ENCODE measurements around the gene APOBEC4.
A peak's percentile ranks its signal among the peaks of the same experiment; 100 is the strongest.

Gene APOBEC4

DNA sequence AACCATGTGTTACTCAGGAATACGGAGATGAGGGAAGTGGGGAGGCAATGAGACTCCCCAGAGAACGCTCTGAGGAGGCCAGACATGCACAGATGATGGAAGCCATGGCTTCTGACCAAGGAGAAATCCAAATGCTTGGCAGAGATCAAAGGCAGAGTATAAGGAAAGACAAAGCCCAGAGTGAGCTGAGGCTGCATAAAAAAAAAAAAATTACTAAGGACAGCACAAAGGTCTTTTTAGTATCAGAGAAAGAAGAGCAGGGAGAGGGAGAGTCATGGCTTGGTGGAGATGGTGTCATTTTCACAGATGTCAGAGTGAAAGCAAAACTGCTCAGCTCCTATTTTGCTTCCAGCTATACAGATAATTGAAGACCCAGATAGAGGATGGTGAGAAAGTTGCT is 54.7 kb downstream of the APOBEC4 start:
- TF ChIP-seq, protein P1, sequence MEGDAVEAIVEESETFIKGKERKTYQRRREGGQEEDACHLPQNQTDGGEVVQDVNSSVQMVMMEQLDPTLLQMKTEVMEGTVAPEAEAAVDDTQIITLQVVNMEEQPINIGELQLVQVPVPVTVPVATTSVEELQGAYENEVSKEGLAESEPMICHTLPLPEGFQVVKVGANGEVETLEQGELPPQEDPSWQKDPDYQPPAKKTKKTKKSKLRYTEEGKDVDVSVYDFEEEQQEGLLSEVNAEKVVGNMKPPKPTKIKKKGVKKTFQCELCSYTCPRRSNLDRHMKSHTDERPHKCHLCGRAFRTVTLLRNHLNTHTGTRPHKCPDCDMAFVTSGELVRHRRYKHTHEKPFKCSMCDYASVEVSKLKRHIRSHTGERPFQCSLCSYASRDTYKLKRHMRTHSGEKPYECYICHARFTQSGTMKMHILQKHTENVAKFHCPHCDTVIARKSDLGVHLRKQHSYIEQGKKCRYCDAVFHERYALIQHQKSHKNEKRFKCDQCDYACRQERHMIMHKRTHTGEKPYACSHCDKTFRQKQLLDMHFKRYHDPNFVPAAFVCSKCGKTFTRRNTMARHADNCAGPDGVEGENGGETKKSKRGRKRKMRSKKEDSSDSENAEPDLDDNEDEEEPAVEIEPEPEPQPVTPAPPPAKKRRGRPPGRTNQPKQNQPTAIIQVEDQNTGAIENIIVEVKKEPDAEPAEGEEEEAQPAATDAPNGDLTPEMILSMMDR (IDR thresholded peaks at IDR 0.05; ENCODE audit: low read depth, low read length): no peak
- TF ChIP-seq EZH2phosphoT487 (IDR thresholded peaks at IDR 0.05; ENCODE audit: low read depth): no peak
- Histone ChIP-seq H3K27me3 (ENCODE audit: low read depth, low read length) (no peaks in the 10 kb centered on the region), H3K27ac (ENCODE audit: low read length) (peak overlapping the region; percentile 67), H2AFZ (ENCODE audit: low read depth, low read length) (peak overlapping the region; percentile 58), H3K4me2 (ENCODE audit: low read length) (peak overlapping the region; percentile 40), H3K79me2 (ENCODE audit: low read length) (no peaks in the 10 kb centered on the region), H3K36me3 (replicated peaks; ENCODE audit: low read depth, low read length) (peaks cover 7% of the 10 kb centered on the region), H3K4me1 (ENCODE audit: low read length) (peaks cover 86% of the 10 kb centered on the region), H3K9me3 (ENCODE audit: insufficient read depth, low read length) (no peaks in the 10 kb centered on the region), H4K20me1 (ENCODE audit: insufficient read depth, low read length) (no peaks in the 10 kb centered on the region), H3K4me3 (ENCODE audit: low read length) (no peak overlapping the region), H3K9ac (ENCODE audit: low read length) (peak overlapping the region; percentile 56)

DNA sequence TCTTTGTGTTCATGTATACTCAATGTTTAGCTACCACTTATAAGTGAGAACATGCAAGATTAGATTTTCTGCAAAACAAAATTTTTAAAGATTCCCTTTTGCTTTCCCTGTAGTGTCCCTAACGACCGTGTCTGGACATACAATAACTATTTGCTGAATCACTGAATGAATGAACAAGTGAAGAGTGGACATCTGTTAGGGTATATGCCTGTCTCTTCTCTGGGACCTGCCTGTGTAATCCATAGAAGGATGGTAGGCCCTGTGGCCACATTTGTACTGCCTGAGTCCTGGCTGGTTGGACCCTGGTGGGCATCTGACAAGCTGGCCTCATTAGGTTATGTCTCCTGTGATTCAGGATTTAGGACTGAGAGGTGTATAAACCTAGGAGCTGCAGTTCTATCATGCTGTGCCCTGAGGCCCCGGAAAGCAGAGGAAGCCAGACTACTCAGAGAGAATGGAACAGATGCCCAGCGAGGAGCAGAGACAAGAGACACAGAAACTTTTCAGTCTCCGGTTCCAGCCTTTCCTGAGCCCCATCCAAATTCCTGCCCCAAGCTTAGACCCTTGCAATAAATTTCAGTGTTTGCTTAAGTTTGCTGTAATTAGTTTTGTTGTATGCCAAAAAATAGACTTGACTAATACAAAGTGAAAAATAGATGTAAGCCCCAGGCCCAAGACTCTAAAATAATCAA is 55.3 kb downstream of the APOBEC4 start:
- Histone ChIP-seq H4K20me1 (ENCODE audit: insufficient read depth, low read length) (no peaks in the 10 kb centered on the region), H3K4me2 (ENCODE audit: low read length) (peak overlapping the region; percentile 40), H3K27ac (ENCODE audit: low read length) (peak overlapping the region; percentile 67), H3K36me3 (replicated peaks; ENCODE audit: low read depth, low read length) (peaks cover 7% of the 10 kb centered on the region), H3K4me3 (ENCODE audit: low read length) (no peak overlapping the region), H2AFZ (ENCODE audit: low read depth, low read length) (peak overlapping the region; percentile 58), H3K79me2 (ENCODE audit: low read length) (no peaks in the 10 kb centered on the region), H3K9me3 (ENCODE audit: insufficient read depth, low read length) (no peaks in the 10 kb centered on the region), H3K27me3 (ENCODE audit: low read depth, low read length) (no peaks in the 10 kb centered on the region), H3K4me1 (ENCODE audit: low read length) (peaks cover 86% of the 10 kb centered on the region), H3K9ac (ENCODE audit: low read length) (peak overlapping the region; percentile 56)
- TF ChIP-seq, protein P1 (IDR thresholded peaks at IDR 0.05; ENCODE audit: low read depth, low read length): no peak
- no peak for TF ChIP-seq EZH2phosphoT487 (IDR thresholded peaks at IDR 0.05; ENCODE audit: low read depth)

DNA sequence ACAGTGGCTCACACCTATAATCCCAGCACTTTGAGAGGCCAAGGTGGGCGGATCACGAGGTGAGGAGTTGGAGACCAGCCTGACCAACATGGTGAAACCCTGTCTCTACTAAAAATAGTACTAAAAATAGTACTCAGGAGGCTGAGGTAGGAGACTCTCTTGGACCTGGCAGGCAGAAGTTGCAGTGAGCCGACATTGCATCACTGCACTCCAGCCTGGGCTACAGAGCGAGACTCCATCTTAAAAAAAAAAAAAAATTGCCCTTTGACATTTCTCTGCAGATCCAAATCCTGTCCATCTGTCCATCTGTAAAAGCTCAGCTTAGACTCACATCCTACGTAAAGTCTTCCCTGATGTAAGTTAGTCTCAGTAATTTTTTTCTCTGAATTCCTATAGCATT is 56.6 kb downstream of the APOBEC4 start:
- Histone ChIP-seq H3K4me1 (ENCODE audit: low read length) (peaks cover 87% of the 10 kb centered on the region), H4K20me1 (ENCODE audit: insufficient read depth, low read length) (no peaks in the 10 kb centered on the region), H3K36me3 (replicated peaks; ENCODE audit: low read depth, low read length) (peaks cover 7% of the 10 kb centered on the region), H3K27ac (ENCODE audit: low read length) (peak overlapping the region; percentile 22; the same call in 1 of the 2 replicates), H3K79me2 (ENCODE audit: low read length) (peaks cover 10% of the 10 kb centered on the region), H2AFZ (ENCODE audit: low read depth, low read length) (no peak overlapping the region), H3K4me2 (ENCODE audit: low read length) (no peak overlapping the region), H3K9me3 (ENCODE audit: insufficient read depth, low read length) (no peaks in the 10 kb centered on the region), H3K27me3 (ENCODE audit: low read depth, low read length) (no peaks in the 10 kb centered on the region), H3K9ac (ENCODE audit: low read length) (no peak overlapping the region), H3K4me3 (ENCODE audit: low read length) (no peak overlapping the region)
- TF ChIP-seq, protein P1 (IDR thresholded peaks at IDR 0.05; ENCODE audit: low read depth, low read length): no peak
- TF ChIP-seq EZH2phosphoT487 (IDR thresholded peaks at IDR 0.05; ENCODE audit: low read depth): no peak
